GM21526 (cell line): Measurements from ENCODE around the gene MEF2B.
"Not testable (repeated sequence)": the region's sequence is repeated elsewhere in the genome, so short reads cannot be mapped to it uniquely, and the experiment has no call there.

ENCODE experiments used
- ATAC-seq: cut with Tn5 transposase; IDR thresholded peaks from one replicate; pipeline ENCODE4 v1.9.1; 2021; ENCODE audit warnings: moderate library complexity; ENCODE audit not compliant: unreplicated experiment, low FRiP score

The MEF2B gene

DNA sequence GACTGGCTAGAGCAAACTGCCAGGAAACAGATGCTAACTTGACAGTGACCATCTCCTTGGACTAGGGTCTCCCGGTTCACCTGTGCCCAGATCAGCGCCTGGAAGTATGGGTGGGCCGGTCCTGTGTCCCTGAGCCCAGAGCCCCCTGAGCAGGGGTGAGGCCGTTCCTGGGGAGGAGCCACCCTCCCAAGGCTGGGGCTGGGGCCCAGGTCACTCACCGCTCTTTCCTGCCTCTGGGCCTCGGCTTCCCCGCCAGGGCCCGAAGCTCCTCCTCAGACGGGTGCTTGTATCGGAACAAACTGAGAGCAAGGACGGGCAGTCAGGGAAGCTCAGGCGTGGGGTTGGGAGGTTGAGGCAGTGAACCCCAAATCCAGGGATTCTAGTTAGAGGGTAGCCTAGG lies 37.2 kb downstream of the MEF2B start:
- no peak for ATAC-seq

DNA sequence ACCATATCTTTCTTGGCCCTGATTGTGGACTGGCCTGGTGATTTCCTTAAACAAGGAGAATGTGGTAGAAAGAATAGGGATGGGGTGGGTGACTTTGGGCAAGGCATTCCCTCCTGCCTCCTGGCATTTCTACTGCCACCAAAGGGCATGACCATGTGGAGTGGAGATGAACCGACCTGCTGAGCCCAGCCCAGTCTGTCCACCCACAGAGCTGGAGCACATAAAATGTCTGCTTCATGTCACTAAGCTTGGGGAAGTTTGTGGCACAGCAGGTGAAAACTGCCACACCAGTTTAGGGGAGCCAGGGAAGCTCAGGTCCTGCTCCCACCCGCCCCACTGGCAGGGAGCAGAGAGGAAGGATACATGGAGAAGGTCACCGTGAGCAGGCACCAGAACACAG lies 38.1 kb downstream of the MEF2B start:
- no peak for ATAC-seq

DNA sequence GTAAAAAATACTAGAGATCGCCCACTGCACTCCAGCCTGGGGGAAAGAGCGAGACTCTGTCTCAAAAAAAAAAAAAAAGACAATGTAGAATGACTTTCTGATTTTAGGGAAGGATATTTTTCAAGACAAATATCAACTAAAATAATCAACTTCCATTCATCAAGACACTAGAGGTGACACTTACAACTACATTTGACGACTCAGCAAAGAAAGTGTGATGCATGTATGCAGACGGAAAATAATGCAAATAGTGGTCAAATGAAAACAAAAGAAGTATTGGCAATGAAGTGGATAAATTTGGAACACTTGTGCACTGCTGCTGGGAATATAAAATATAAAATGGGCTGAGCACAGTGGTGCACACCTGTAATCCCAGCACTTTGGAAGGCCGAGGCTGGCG lies 44.0 kb downstream of the MEF2B start:
- ATAC-seq = no peak

DNA sequence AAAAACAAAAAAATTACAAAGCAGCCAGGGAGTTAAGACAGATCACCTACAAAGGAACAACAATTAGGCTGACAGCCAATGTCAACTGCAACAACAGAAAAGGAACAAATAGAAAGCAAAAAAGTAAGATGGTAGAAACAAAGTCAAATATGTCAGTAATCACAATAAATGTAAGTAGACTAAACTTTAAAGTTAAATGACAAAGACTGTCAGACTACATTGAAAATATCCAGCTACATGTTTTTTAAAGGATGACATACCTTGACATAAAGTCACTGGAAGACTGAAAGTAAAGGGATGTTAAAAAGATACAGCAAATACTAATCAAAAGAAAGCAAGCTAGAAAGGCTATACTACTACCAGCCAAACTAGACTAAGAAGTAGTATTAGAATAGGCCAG lies 46.7 kb downstream of the MEF2B start:
- no peak for ATAC-seq

DNA sequence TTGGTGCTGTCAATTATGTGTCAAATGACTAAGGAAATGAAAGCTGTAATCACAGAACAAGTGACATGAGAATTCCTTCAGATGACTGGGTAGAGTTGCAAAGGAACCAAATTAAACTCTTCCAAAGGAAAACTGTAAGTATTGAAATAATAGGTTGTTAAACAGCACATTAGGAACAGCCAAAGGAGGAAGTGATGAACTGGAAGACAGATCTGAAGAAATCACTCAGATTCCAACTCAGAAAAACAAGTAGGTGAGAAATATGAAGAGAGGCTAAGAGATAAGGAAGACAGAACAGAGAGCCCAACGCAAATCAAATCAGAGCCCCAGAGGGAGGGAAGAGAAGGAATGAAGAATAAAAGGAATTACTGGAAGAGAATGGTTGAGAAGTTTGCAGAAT lies 47.2 kb downstream of the MEF2B start:
- no peak for ATAC-seq

DNA sequence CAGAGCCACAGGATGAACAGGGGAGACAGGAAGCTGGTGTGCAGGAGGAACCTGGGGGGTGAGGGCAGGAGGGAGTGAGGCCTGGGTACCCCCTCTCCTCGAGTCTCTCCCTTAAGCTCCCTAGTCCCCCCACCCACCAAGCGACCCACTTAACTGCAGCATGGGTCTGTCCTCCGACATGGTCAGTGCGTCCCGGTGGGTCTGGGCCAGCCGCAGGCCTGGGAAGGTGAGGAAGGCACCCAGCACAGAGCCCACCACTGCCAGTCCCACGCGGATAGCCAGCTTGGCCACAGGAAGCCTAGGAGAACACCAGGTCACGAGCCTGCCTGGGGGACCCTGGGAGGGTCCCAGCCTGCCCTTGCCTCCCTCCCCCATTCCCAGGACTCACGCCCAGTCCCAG lies 48.7 kb downstream of the MEF2B start:
- ATAC-seq = no peak

DNA sequence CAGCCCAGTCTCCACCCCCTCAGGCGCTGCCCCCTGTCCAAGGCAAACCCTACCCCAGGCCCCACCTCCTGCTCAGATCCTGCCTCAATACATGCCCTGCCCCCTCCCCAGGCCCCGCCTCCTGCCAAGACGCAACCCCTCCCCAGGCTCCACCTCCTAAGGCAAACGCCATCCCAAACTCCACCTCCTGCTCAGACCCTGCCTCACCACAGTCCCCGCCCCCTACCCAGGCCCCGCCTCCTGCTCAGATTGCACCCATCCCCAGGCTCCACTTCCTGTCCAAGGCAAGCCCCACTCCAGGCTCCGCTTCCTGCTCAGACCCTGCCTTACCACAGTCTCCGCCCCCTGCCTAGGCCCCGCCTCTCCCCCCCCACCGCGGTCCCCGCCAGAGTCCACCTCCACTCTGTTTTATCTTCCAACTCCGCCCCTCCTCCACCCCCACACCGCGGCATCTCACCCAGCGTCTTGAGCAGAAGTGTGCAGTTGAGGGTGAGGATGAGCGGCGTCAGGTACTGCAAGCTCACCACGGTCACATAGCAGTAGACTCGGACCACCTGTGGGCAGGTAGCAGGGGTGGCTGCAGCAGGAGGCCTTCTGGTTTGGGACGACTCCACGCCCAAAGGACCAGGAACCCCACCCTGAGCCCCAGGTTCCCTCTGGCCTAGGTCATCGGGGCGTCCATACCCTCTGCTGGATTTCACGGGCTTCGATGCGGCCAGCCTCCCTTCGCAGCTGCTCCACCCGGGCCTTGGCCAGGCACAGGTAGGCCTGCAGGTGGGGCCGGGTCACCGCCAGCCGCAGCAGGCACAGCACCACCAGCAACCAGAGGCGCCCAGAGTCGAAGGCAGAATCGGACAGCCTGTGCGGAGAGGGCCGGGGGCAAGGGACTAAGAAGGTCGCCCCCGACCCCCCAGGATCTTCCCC lies 49.5 kb downstream of the MEF2B start:
- no peak for ATAC-seq

DNA sequence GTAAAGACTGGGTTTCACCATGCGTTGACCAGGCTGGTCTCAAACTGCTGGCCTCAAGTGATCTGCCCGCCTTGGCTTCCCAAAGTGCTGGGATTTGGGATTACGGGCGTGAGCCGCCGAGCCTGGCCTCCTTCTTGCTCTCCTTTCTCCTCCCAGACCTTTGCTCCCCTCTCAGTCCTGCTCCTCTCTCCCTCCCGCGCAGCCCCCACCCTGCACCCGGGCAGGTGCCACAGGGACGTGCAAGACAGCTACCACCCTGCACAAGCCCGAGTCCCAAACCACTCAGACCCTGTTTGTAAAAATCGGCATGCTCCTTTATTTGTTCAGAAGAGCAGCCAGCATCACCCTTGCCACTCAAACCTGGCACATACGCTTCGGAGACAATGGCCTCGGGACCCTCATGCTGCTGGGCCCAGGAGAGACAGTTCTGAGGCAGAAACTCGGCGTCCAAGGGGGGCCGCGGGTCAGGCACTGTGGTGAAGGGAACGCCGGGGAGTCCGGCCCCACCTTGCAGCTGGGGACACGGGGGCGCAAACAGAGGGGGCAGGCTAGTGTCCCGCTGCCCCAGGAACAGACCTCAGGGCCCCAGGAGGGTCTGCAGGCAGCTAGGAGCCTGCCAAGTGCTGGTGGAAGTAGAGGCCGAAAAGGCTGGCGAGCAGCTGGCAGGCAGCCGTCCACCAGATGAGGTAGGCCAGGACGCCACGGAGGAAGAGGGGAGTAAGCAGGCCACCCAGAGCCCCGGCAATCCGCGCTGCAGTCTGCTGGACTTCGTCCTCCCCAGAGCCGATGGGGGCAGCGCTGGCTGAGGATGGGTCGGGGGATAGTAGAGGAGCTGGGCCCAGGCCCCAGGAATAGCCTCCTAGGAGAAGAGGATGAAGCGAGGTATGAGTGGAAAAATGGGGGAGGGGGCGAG lies 50.5 kb downstream of the MEF2B start:
- ATAC-seq = no peak

DNA sequence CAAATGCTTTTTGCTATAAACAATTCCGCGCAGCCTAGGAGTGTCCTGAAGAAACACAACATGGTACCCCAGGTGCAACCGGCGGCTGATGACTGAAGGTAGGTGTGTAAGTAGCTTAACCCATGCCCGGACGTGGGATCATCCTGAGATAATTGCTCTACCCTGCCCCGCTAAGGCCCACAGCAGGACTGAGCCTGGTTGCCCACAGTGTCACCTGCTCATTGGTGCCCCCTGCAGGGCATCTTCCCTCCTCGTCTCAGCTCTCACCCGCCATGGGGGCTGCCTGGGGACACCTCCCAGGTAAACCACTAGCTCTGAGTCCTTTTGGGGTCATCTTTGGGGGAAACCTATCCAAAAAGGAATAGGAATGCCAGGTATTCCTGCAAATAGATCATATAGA lies 54.1 kb downstream of the MEF2B start:
- ATAC-seq = no peak

DNA sequence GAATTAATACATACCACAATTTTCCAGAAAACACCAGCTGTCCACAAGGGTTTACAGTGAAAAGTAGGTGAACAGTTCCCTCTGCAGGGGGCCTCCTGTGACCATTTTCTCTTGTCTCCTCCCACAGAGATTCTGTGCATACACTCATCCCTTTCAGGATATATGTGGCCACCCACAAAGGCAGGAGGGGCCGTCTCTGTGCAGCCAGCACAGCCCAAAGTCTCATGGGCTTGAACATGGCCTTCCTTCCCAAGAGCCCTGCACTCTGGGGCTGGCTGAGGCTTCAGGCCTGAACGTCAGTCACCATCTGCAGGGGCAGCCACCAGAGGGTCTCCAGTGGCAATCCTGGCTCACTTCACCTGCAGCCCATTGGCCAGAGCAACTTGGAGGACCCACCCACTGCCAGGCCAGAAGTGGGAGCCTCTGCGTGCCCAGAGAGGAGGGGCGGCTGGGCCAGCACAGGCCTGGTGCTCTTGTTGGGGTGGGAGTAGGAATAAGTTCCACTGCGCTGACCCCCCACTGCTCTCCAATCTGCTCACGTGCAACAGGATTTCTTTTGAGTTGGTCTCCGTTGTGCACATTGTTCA lies 56.9 kb downstream of the MEF2B start:
- ATAC-seq = no peak

DNA sequence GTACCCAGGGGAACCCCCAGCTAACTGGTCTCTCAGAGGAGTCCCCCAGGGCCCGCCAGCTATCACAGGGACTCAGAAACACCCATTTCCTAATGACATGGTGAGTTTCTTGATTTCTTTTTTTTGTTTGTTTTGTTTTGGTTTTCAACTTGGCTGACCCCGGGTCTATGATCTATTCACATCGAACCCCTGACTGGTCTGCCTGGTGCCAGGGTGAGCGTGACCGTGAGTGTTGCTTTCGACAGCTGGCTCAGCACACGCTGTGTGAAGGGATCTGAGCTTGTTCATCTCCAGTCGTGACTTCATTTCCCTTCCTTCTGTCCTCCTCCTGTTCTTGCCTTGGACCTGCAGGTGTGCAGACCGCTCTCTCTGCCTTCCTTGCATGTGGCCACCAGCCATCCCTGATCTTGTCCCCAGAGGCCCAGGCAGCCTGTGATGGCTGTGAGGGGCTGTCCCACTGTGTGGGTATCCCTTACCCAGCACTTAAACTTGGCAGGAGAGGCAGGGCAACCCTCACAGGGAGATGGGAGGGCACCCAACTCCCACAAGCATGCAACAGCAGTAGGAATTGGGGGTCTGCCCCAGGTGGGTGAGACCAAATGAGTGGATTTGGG lies 58.0 kb downstream of the MEF2B start:
- no peak for ATAC-seq

DNA sequence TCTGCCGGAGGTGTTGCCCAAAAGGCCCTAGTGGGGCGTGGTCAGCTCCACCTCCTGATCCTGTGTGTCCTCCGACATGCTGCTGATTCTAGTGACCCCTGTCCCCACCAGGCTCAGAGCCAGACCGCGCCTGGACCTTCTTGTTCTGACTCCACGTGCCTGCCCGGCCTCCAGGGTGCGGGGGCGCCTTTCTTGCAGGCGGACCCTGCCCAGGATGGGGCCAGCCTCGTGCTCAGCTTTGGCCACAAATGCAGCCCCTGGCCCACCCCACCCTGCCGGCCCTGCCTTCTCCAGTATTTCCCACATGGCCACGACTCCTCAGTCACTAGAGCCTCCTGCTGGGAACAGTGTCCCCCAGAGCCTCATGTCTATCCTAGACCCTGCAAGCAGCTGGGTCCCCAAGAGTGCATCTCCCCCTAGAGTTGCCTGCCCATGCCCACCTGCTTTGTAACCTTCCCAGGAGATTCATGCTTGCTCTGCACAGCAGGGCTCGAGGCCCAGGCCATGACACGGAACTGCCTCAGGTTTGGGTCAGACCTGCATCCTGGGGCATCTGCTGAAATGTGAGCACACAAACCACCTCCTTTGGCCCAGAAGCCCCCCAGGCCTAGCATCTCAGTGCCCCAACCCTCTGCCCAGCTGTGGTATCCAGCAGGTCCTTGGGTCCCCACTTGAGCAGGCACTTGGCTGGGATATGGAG lies 58.8 kb downstream of the MEF2B start:
- no peak for ATAC-seq

DNA sequence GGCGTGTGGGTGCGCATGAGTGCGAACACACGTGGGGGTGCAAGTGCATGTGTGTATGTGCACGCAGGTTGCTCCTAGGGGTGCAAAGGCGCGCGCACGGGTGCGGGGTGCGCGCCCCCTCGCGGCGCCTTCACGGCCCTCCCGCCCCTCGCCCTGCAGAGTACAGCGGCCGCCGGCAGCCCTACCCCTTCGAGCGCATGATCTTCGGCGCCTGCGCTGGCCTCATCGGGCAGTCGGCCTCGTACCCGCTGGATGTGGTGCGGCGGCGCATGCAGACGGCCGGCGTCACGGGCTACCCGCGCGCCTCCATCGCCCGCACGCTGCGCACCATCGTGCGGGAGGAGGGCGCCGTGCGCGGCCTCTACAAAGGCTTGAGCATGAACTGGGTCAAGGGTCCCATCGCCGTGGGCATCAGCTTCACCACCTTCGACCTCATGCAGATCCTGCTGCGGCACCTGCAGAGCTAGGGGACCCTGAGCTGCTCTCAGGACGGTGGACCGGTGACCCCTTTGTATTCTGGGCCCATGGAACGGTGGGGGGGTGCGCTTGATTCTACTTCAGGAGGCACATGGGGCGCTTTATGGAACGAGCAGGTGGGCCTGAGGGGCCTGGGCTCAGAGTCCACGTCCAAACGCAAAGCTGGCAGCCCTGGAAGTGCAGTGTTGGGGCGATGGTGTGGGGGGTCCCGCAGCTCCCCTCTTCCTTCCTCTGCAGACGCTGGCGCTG lies 59.5 kb downstream of the MEF2B start:
- no peak for ATAC-seq

DNA sequence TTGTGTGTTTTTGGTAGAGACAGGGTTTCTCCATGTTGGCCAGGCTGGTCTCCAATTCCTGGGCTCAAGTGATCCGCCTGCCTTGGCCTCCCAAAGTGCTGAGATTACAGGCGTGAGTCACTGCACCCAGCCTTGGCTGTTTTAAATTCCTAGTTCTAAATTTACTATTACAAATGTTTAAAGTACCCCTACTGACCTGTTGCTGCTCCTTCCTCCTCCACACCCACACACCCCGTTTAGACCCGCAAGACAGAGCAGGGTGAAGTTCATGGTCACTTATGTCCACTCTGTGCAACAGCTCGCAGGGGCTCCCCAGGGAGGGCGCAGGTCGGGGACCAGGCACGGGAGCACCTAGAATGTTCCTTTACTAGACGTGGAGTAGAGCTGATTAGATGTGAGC lies 60.5 kb downstream of the MEF2B start:
- ATAC-seq = no peak

DNA sequence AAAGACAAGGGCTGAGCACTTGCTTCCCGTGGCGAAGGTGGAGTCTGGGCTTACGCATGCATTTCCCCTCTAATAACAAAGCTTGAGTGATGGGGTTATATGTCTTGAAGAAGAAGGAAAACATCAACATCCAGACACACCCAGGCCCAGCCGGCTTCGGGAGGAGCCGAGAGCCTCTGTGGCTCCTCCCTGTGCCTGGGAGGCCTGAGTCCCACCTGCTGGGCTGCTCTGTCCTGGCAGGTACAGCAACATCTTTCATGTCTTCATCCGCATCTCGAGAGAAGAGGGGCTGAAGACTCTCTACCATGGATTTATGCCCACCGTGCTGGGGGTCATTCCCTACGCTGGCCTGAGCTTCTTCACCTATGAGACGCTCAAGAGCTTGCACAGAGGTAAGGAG lies 62.4 kb downstream of the MEF2B start:
- ATAC-seq = no peak

DNA sequence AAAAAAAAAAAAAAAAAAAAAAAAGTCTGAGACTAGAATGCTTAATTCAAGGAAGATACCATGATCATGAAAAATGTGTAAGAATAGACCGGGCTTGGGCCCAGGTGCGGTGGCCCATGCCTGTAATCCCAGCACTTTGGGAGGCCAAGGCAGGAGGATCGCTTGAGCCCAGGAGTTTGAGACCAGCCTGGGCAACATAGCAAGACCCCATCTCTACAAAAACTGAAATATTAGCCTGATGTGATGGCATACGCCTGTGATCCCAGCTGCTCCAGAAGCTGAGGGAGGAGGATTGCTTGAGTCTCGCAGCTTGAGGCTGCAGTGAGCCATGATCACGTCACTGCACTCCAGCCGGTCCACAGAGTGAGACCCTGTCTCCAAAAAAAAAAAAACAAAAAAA lies 63.1 kb downstream of the MEF2B start:
- not testable (repeated sequence) for ATAC-seq

DNA sequence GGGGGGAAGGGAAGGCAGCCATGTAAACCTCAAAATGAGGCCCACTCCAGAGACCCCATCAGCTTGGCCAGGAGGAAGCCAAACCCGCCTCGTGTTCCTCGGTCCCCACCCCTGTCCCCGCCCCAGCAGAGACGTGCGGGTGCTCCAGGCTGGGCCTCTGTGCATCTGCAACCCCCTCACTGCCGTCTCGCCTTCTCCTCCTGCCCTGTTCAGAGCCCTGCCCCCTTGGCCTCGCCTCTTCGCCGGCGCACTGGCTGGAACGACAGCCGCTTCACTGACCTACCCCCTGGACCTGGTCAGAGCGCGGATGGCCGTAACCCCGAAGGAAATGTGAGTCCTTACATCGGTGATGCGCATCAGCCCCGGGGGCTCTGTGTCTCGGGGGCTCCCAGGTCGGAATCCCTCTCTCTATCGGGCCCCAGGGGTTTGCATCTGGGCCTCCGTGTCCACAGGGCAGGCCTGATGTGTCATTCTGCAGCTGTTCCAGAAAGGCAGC lies 64.0 kb downstream of the MEF2B start:
- no peak for ATAC-seq

DNA sequence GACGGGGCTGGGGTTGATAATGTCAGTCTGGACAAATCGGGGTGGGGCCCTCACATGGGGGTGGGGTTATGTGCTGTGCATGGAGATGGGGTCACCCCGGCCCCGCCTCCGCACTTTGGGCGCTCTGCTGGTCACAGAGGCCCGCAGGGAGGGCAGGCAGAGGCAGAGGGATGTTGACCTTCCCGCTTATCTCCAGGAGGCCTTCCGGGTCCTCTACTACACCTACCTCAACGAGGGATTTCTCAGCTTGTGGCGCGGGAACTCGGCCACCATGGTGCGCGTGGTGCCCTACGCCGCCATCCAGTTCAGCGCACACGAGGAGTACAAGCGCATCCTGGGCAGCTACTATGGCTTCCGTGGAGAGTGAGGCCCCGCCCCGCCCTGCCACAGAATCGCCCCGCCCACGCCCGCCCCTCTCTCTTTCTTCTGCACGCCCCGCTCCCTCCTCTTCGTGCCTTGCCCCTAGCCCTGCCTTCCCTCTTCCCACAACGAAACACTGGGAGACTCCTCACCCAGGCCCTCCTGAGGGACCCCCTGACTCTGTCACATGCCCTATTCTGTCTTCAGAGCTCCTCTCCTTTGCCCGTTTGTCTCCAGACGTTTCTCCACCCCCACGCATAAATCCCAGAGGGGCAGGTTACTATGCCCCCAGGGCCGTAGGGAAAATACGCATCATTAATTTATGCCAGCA lies 64.6 kb downstream of the MEF2B start:
- ATAC-seq = no peak

DNA sequence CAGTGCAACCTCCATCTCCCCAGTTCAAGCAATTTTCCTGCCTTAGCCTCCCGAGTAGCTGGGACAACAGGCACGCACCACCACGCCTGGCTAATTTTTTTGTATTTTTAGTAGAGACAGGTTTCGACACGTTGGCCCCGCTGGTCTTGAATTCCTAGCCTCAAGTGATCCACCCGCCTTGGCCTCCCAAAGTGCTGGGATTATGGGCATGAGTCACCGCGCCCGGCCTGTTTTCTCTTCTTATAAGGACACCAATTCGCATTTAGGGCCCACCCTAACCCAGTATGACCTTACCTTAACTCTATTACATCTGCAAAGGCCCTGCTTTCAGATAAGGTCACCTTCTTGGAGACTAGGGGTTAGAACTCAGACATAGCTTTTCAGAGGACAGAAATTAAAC lies 66.9 kb downstream of the MEF2B start:
- no peak for ATAC-seq
